Endometrial microvascular endothelial cells (primary cell): Measurements from ENCODE around the gene MED13L. TPM values are rescaled to one million over a fixed set of nuclear protein-coding genes. Genes with fewer than 3 reads are reported as not detected.

Experiments
- in situ Hi-C: cut with HindIII; loops from 2 replicates; pipeline ENCODE4 v1.10.0; 2017; ENCODE audit warnings: low sequenced_read_pairs, low pct_unique_long_range_greater_than_20kb; ENCODE audit errors: inconsistent ontology term
- total RNA-seq: library from RNA; depleted of rRNA; stranded (reverse); fragments of >200 nt; gene quantifications from one replicate; pipeline ENCODE4 v1.2.3, GENCODE V29; 2015; ENCODE audit errors: inconsistent ontology term

Gene MED13L
- total RNA-seq, 1 donor from 2014 or later, result 43.1 TPM

GRCh38 chr12:116233669-116234068 lies 43.8 kb downstream of the MED13L start:
- in situ Hi-C loops, result no loop called here

- in situ Hi-C loops, result no loop called here
Measured at GRCh38 chr12:116227811-116228210, 49.7 kb downstream of the MED13L start.

GRCh38 chr12:116226026-116226425 lies 51.5 kb downstream of the MED13L start:
- in situ Hi-C loops, result no loop called here

GRCh38 chr12:116222358-116222757 lies 55.1 kb downstream of the MED13L start:
- in situ Hi-C loops, result no loop called here

GRCh38 chr12:116220756-116221155 lies 56.7 kb downstream of the MED13L start:
- in situ Hi-C loops, result no loop called here

- in situ Hi-C loops, result no loop called here
Measured at GRCh38 chr12:116217045-116217735, 60.3 kb downstream of the MED13L start.

GRCh38 chr12:116216022-116216756 lies 61.3 kb downstream of the MED13L start:
- in situ Hi-C loops, result no loop called here

- in situ Hi-C loops, result no loop called here
Measured at GRCh38 chr12:116215023-116215422, 62.5 kb downstream of the MED13L start.

GRCh38 chr12:116213885-116214527 lies 63.5 kb downstream of the MED13L start:
- in situ Hi-C loops, result no loop called here

- in situ Hi-C loops, result no loop called here
Measured at GRCh38 chr12:116213014-116213413, 64.5 kb downstream of the MED13L start.

- in situ Hi-C loops, result no loop called here
Measured at GRCh38 chr12:116210762-116211161, 66.7 kb downstream of the MED13L start.

GRCh38 chr12:116210131-116210530 lies 67.4 kb downstream of the MED13L start:
- in situ Hi-C loops, result no loop called here

GRCh38 chr12:116209503-116209902 lies 68.0 kb downstream of the MED13L start:
- in situ Hi-C loops, result no loop called here

- in situ Hi-C loops, result no loop called here
Measured at GRCh38 chr12:116207274-116207673, 70.2 kb downstream of the MED13L start.

GRCh38 chr12:116206828-116207227 lies 70.7 kb downstream of the MED13L start:
- in situ Hi-C loops, result no loop called here

- in situ Hi-C loops, result no loop called here
Measured at GRCh38 chr12:116204785-116205184, 72.7 kb downstream of the MED13L start.

GRCh38 chr12:116204169-116204568 lies 73.3 kb downstream of the MED13L start:
- in situ Hi-C loops, result no loop called here

- in situ Hi-C loops, result no loop called here
Measured at GRCh38 chr12:116202940-116203339, 74.6 kb downstream of the MED13L start.

GRCh38 chr12:116202433-116202832 lies 75.1 kb downstream of the MED13L start:
- in situ Hi-C loops, result no loop called here

- in situ Hi-C loops, result no loop called here
Measured at GRCh38 chr12:116201908-116202307, 75.6 kb downstream of the MED13L start.
